WTC11 (cell line): ENCODE results near the gene IFITM5. TPM values are rescaled to one million over a fixed set of nuclear protein-coding genes. Genes with fewer than 3 reads are reported as not detected.

ENCODE experiments used
- ATAC-seq: fragments of 200-7000 bp; cut with Tn5 transposase; 2 replicates; pipeline ENCODE4 v1.10.0; 2021; ENCODE audit warnings: mild to moderate bottlenecking, moderate library complexity
- CTCF ChIA-PET: fragments of 300-600 bp; sonication (Branson Sonifier 250); formaldehyde crosslinking; loops from one replicate; lab custom pipeline; 2021; ENCODE audit warnings: antibody characterized with exemption; lab: Charles Lee
- POLR2A ChIA-PET: fragments of 350-600 bp; sonication (Branson Sonifier 250); formaldehyde crosslinking; loops from one replicate; lab custom pipeline; 2021; ENCODE audit warnings: antibody characterized with exemption; lab: Charles Lee
- DNase-seq: peaks from one replicate; pipeline ENCODE4 v3.0.0; 2021; ENCODE audit warnings: low spot score
- H3K27ac Mint-ChIP-seq: 2 replicates; pipeline ENCODE4 v1.8.0; 2021; ENCODE audit warnings: mixed read lengths
- H3K27me3 Mint-ChIP-seq: 2 replicates; pipeline ENCODE4 v1.8.0; 2021; ENCODE audit warnings: low read depth, mild to moderate bottlenecking, moderate library complexity, mixed read lengths
- H3K36me3 Mint-ChIP-seq: 2 replicates; pipeline ENCODE4 v1.8.0; 2021; ENCODE audit warnings: mixed read lengths
- H3K4me1 Mint-ChIP-seq: 2 replicates; pipeline ENCODE4 v1.8.0; 2022; ENCODE audit warnings: mixed read lengths
- H3K4me3 Mint-ChIP-seq: 2 replicates; pipeline ENCODE4 v1.8.0; 2021; ENCODE audit warnings: mild to moderate bottlenecking, moderate library complexity, mixed read lengths
- H3K9me3 Mint-ChIP-seq: 2 replicates; pipeline ENCODE4 v1.8.0; 2021; ENCODE audit warnings: mixed read lengths
- CBFB ChIP-seq: sonication (generic); formaldehyde crosslinking; IDR thresholded peaks from 2 replicates; pipeline ENCODE4 v1.8.1; 2022; ENCODE audit warnings: mild to moderate bottlenecking, low read depth, missing genetic modification reagents
- ETV6 ChIP-seq: sonication (generic); formaldehyde crosslinking; IDR thresholded peaks from 2 replicates; pipeline ENCODE4 v1.8.1; 2022; ENCODE audit warnings: mild to moderate bottlenecking, missing genetic modification reagents
- GRHL2 ChIP-seq: fragments of 250-450 bp; sonication (Bioruptor Pico); IDR thresholded peaks from 2 replicates; pipeline ENCODE4 v1.8.0; 2022; ENCODE audit warnings: mild to moderate bottlenecking, moderate library complexity; ENCODE audit not compliant: insufficient replicate concordance, severe bottlenecking
- NFYB ChIP-seq: sonication (generic); formaldehyde crosslinking; conservative IDR thresholded peaks from 2 replicates; pipeline ENCODE4 v1.8.0; 2022; ENCODE audit warnings: low read depth, missing genetic modification reagents
- NR2C2 ChIP-seq: sonication (generic); formaldehyde crosslinking; IDR thresholded peaks from 2 replicates; pipeline ENCODE4 v1.8.0; 2022; ENCODE audit warnings: mild to moderate bottlenecking, missing genetic modification reagents
- RORB ChIP-seq: fragments of 250-450 bp; sonication (Bioruptor Pico); IDR thresholded peaks from 2 replicates; pipeline ENCODE4 v1.9.0; 2021; ENCODE audit warnings: mild to moderate bottlenecking
- SMAD4 ChIP-seq: sonication (generic); formaldehyde crosslinking; IDR thresholded peaks from 2 replicates; pipeline ENCODE4 v1.8.0; 2022; ENCODE audit warnings: mild to moderate bottlenecking, missing genetic modification reagents
- SP1 ChIP-seq: sonication (generic); formaldehyde crosslinking; conservative IDR thresholded peaks from 2 replicates; pipeline ENCODE4 v1.8.1; 2022; ENCODE audit warnings: missing genetic modification reagents
- ZNF219 ChIP-seq: sonication (generic); formaldehyde crosslinking; IDR thresholded peaks from 2 replicates; pipeline ENCODE4 v1.8.0; 2023; ENCODE audit warnings: missing genetic modification reagents, mild to moderate bottlenecking, borderline replicate concordance
- ZNF317 ChIP-seq: sonication (generic); formaldehyde crosslinking; IDR thresholded peaks from 2 replicates; pipeline ENCODE4 v1.8.1; 2023; ENCODE audit warnings: low read depth, mild to moderate bottlenecking, moderate library complexity, missing genetic modification reagents, borderline replicate concordance
- ZNF532 ChIP-seq: fragments of 250-450 bp; sonication (Bioruptor Pico); IDR thresholded peaks from 2 replicates; pipeline ENCODE4 v1.9.0; 2021; ENCODE audit warnings: mild to moderate bottlenecking, borderline replicate concordance
- total RNA-seq: library from RNA; stranded (reverse); gene quantifications from 3 replicates; pipeline ENCODE4 v1.2.3, GENCODE V29; 2021
- TF ChIP-seq, protein P1 (sequence below): sonication (generic); formaldehyde crosslinking; IDR thresholded peaks from 2 replicates; pipeline ENCODE4 v1.8.0; 2022; ENCODE audit warnings: mild to moderate bottlenecking, missing genetic modification reagents
- TF ChIP-seq, protein P2 (sequence below): sonication (generic); formaldehyde crosslinking; IDR thresholded peaks from 2 replicates; pipeline ENCODE4 v1.8.1; 2023; ENCODE audit warnings: mild to moderate bottlenecking, missing genetic modification reagents, borderline replicate concordance
- TF ChIP-seq, protein P3 (sequence below): sonication (generic); formaldehyde crosslinking; conservative IDR thresholded peaks from 2 replicates; pipeline ENCODE4 v1.8.1; 2023; ENCODE audit warnings: mild to moderate bottlenecking, low read depth, missing genetic modification reagents, moderate library complexity

Gene IFITM5
- total RNA-seq, 1 experiment from 2014 or later = not detected

DNA sequence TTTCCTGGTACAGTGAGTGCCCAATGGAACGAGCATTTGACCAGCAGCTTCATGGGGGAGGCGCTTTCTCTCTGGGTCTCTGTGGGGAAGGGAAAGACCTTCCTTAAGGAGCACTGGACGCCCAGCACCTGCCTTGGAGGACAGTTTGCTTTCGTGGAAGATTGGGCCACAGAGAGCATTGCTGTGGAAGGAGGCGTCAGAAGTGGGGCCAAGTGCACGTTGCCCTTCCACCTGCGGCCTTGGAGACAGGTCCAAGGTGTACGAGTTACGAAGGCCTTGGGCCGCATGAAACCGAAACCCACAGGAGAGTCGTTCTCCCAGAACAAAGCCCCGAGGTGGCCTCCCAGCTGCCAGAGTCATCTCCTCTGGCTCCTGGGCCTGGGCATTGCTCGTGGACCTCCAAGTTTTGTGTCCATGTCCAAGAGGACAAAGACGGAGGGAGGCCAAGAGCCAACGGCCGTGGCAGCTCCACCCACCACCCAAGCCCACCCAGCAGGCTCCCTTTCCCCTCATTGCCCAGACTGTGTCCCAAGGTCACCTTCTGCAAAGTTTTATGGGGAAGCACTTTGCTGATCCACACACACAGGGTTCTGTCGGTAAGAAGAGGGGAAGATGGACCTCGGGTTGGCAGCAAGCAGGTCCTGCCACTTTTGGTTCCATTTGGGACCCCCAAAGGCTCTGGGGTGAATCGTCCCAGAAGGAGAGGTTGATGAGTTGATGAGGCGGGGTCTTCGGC is 27.0 kb downstream of the IFITM5 start (continued):
- TF ChIP-seq, protein P1, sequence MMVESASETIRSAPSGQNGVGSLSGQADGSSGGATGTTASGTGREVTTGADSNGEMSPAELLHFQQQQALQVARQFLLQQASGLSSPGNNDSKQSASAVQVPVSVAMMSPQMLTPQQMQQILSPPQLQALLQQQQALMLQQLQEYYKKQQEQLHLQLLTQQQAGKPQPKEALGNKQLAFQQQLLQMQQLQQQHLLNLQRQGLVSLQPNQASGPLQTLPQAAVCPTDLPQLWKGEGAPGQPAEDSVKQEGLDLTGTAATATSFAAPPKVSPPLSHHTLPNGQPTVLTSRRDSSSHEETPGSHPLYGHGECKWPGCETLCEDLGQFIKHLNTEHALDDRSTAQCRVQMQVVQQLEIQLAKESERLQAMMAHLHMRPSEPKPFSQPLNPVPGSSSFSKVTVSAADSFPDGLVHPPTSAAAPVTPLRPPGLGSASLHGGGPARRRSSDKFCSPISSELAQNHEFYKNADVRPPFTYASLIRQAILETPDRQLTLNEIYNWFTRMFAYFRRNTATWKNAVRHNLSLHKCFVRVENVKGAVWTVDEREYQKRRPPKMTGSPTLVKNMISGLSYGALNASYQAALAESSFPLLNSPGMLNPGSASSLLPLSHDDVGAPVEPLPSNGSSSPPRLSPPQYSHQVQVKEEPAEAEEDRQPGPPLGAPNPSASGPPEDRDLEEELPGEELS (CRISPR knock-in tag) = no peak
- TF ChIP-seq, all 79 proteins: peak for 0

DNA sequence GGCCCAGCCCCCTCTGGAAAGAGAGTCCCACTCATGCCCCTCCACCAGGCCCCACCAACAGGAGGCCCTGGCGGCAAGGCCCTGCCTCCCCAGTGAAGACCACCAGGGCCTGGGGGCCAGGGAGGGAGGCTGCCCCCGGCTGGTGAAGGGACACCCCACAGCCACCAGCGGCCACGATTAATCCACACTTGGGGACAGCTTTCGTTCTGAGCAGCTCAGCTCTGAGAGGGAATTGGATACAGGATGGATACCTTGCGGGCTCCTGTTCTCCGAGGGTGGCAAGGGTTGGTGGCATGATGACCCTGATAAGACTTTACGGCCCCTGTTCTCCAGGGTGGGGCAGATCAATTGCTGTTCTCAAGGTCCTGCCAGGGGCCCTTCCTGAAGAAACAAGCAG is 28.0 kb downstream of the IFITM5 start:
- ChIA-PET POLR2A (interaction anchor here (0.6 to 1.2 kb wide), 2 partner anchors 12 to 85 kb away, joined by 3 to 4 read pairs; no protein-coding TSS in a partner anchor), CTCF (interaction anchor here (1.0 to 1.1 kb wide), 2 partner anchors 21 to 46 kb away, joined by 3 to 5 read pairs; no protein-coding TSS in a partner anchor)
- H3K27me3 Mint-ChIP-seq = peaks cover under 1% of the 10 kb centered on the region; the same call in 1 of the 2 replicates
- no peak for ATAC-seq
- no peak for TF ChIP-seq NFYB
- TF ChIP-seq ZNF317 (CRISPR knock-in tag) = no peak
- no peak for TF ChIP-seq CBFB (CRISPR knock-in tag)
- TF ChIP-seq, protein P2, sequence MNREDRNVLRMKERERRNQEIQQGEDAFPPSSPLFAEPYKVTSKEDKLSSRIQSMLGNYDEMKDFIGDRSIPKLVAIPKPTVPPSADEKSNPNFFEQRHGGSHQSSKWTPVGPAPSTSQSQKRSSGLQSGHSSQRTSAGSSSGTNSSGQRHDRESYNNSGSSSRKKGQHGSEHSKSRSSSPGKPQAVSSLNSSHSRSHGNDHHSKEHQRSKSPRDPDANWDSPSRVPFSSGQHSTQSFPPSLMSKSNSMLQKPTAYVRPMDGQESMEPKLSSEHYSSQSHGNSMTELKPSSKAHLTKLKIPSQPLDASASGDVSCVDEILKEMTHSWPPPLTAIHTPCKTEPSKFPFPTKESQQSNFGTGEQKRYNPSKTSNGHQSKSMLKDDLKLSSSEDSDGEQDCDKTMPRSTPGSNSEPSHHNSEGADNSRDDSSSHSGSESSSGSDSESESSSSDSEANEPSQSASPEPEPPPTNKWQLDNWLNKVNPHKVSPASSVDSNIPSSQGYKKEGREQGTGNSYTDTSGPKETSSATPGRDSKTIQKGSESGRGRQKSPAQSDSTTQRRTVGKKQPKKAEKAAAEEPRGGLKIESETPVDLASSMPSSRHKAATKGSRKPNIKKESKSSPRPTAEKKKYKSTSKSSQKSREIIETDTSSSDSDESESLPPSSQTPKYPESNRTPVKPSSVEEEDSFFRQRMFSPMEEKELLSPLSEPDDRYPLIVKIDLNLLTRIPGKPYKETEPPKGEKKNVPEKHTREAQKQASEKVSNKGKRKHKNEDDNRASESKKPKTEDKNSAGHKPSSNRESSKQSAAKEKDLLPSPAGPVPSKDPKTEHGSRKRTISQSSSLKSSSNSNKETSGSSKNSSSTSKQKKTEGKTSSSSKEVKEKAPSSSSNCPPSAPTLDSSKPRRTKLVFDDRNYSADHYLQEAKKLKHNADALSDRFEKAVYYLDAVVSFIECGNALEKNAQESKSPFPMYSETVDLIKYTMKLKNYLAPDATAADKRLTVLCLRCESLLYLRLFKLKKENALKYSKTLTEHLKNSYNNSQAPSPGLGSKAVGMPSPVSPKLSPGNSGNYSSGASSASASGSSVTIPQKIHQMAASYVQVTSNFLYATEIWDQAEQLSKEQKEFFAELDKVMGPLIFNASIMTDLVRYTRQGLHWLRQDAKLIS (CRISPR knock-in tag) = no peak
- no peak for TF ChIP-seq ZNF219
- no peak for TF ChIP-seq GRHL2
- DNase-seq = no peak
- no peak overlapping the region for H3K27ac Mint-ChIP-seq
- H3K36me3 Mint-ChIP-seq = 0 out of 2 replicates have a peak, but pooled peaks cover 3% of the 10 kb centered on the region
- H3K4me3 Mint-ChIP-seq = no peak overlapping the region
- peaks cover 36% of the 10 kb centered on the region for H3K4me1 Mint-ChIP-seq
- peaks cover 9% of the 10 kb centered on the region for H3K9me3 Mint-ChIP-seq

DNA sequence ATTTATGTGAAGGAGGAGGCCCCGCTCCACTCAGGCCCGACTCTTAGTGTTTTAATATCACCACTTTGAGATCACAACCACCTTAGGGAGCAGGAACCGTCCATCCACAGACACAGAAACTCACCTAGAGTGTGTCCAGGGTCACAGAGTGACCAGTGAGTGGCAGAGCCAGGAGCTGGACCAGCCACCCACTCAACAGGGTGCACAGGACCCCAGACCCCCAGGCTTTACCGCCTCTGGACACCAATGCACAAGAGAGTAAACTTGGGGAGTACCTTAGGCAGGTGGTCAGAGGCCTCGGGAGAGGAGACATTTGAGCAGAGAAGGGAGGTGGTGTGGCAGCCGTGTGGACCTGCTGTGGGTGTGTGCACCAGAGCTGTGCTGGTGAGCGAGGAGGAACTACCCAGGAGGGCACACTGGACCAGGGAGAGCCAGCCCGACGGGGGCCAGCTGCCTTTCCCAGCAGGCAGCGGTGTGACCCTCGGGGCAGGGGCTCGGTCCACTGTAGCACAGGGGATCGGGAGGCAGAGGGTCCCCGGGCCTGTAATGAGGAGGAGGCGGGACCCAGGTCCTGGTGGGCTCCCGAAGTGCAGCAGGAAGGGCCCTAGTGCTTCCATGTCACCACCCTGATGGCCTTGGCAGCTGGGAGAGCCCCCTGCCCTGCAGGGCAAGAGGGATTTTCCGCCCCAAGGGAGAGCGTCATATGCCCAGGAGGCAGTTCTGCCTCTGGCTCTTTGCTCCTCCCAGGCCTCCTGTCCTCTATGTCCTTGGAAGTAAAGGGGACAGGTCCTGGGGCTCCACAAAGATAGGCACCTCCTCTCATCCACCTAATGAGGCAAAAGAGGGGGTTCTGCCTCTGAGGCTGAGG is 28.6 kb downstream of the IFITM5 start:
- DNase-seq (no peak), ATAC-seq (no peak)
- Mint-ChIP-seq H3K27ac (peak overlapping the region; percentile 41; the same call in 1 of the 2 replicates), H3K36me3 (0 out of 2 replicates have a peak, but pooled peaks cover 3% of the 10 kb centered on the region), H3K4me3 (no peak overlapping the region), H3K4me1 (peaks cover 36% of the 10 kb centered on the region), H3K9me3 (peaks cover 4% of the 10 kb centered on the region; the same call in 1 of the 2 replicates), H3K27me3 (no peaks in the 10 kb centered on the region; the same call in 1 of the 2 replicates)
- CTCF ChIA-PET = interaction anchor here (1.0 kb wide), 1 partner anchor 47 kb away, joined by 3 read pairs; no protein-coding TSS in a partner anchor
- POLR2A ChIA-PET = interaction anchor here (0.6 to 1.2 kb wide), 2 partner anchors 13 to 86 kb away, joined by 3 to 4 read pairs; no protein-coding TSS in a partner anchor
- TF ChIP-seq RORB (CRISPR knock-in tag) (no peak), SMAD4 (CRISPR knock-in tag) (no peak), ETV6 (CRISPR knock-in tag) (no peak), SP1 (CRISPR knock-in tag) (no peak), NR2C2 (CRISPR knock-in tag) (no peak), ZNF532 (CRISPR knock-in tag) (no peak), GRHL2 (no peak)
- TF ChIP-seq, protein P3, sequence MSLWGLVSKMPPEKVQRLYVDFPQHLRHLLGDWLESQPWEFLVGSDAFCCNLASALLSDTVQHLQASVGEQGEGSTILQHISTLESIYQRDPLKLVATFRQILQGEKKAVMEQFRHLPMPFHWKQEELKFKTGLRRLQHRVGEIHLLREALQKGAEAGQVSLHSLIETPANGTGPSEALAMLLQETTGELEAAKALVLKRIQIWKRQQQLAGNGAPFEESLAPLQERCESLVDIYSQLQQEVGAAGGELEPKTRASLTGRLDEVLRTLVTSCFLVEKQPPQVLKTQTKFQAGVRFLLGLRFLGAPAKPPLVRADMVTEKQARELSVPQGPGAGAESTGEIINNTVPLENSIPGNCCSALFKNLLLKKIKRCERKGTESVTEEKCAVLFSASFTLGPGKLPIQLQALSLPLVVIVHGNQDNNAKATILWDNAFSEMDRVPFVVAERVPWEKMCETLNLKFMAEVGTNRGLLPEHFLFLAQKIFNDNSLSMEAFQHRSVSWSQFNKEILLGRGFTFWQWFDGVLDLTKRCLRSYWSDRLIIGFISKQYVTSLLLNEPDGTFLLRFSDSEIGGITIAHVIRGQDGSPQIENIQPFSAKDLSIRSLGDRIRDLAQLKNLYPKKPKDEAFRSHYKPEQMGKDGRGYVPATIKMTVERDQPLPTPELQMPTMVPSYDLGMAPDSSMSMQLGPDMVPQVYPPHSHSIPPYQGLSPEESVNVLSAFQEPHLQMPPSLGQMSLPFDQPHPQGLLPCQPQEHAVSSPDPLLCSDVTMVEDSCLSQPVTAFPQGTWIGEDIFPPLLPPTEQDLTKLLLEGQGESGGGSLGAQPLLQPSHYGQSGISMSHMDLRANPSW (CRISPR knock-in tag) = no peak
